Renal cortex interstitium (tissue), 15 donors: ENCODE measurements around the gene PRKACG. TPM values are rescaled to one million over a fixed set of nuclear protein-coding genes. Genes with fewer than 3 reads are reported as not detected.
"Not testable (repeated sequence)": the region's sequence is repeated elsewhere in the genome, so short reads cannot be mapped to it uniquely, and the experiment has no call there.

Experiments used
- DNase-seq, 11 donors: peaks; one replicate each; pipeline ENCODE4 v3.0.0-alpha.2; 2013; ENCODE audit warnings: low read depth in 9 of 11, low spot score in 4 of 11; ENCODE audit errors: extremely low read depth in 1 of 11
- long read RNA-seq, 16 experiments: transcript quantifications; one replicate each; lab custom pipeline, GENCODE V29; 2026
- polyA plus RNA-seq, 3 donors: library from polyadenylated mRNA; unstranded; fragments of 120-200 nt; gene quantifications; one replicate each; pipeline ENCODE4 v1.2.1, GENCODE V29; 2013; ENCODE audit not compliant: insufficient read length in 3 of 3

Gene PRKACG
- not detected for polyA plus RNA-seq
- long read RNA-seq, donor 1, partial matches to known transcripts: 0 of 1 reads
- long read RNA-seq, donor 1, other reads (novel, unspliced or antisense): 0 of 1 reads
- long read RNA-seq, donor 2: 0 reads
- long read RNA-seq, donor 3, partial matches to known transcripts: 75 of 92 reads
- long read RNA-seq, donor 3, other reads (novel, unspliced or antisense): 17 of 92 reads
- long read RNA-seq, donor 4, partial matches to known transcripts: 67 of 67 reads
- long read RNA-seq, donor 4, other reads (novel, unspliced or antisense): 0 of 67 reads
- long read RNA-seq, donor 5: 0 reads
- long read RNA-seq, donor 6: 0 reads
- long read RNA-seq, donor 7: 0 reads
- long read RNA-seq, donor 8: 0 reads
- long read RNA-seq, donor 9: 0 reads
- long read RNA-seq, donor 10: 0 reads
- long read RNA-seq, donor 11: 0 reads
- long read RNA-seq, donor 12: 0 reads
- long read RNA-seq, donor 13: 0 reads
- long read RNA-seq, donor 14: 0 reads
- long read RNA-seq, donor 15: 0 reads
- long read RNA-seq, donor 16: 0 reads

- DNase-seq: no peak
Measured at GRCh38 chr9:69014013-69014412, at the start of gene PRKACG. Gene PRKACG (minus strand): TSS chr9:69014113. CDS start chr9:69014092, 21 bp downstream.

GRCh38 chr9:69062195-69062594 is 48.3 kb upstream of the PRKACG start:
- no peak for DNase-seq

GRCh38 chr9:69060766-69061165 is 46.9 kb upstream of the PRKACG start:
- no peak for DNase-seq

- DNase-seq: no peak
Measured at GRCh38 chr9:69058101-69058500, 44.2 kb upstream of the PRKACG start.

GRCh38 chr9:69056191-69056815 is 42.4 kb upstream of the PRKACG start:
- DNase-seq: no peak

- no peak for DNase-seq
Measured at GRCh38 chr9:69054989-69055388, 41.1 kb upstream of the PRKACG start.

- DNase-seq: not testable (repeated sequence)
Measured at GRCh38 chr9:69050936-69051335, 37.0 kb upstream of the PRKACG start.

- DNase-seq: no peak
Measured at GRCh38 chr9:69049094-69049493, 35.2 kb upstream of the PRKACG start.

GRCh38 chr9:69047371-69047770 is 33.5 kb upstream of the PRKACG start:
- no peak for DNase-seq

GRCh38 chr9:69046723-69047122 is 32.8 kb upstream of the PRKACG start:
- DNase-seq: no peak

GRCh38 chr9:69045821-69046220 is 31.9 kb upstream of the PRKACG start:
- no peak for DNase-seq

GRCh38 chr9:69044240-69045219 is 30.6 kb upstream of the PRKACG start:
- peak in 1 of 11 donors; percentile 26 for DNase-seq

GRCh38 chr9:69040646-69041045 is 26.7 kb upstream of the PRKACG start:
- DNase-seq: no peak

- no peak for DNase-seq
Measured at GRCh38 chr9:69036799-69037198, 22.9 kb upstream of the PRKACG start.

GRCh38 chr9:69036309-69036708 is 22.4 kb upstream of the PRKACG start:
- DNase-seq: peak in 1 of 11 donors; percentile 28

GRCh38 chr9:69035438-69036308 is 21.8 kb upstream of the PRKACG start, which contains the start of gene FXN:
Gene FXN (plus strand): TSS chr9:69035752. CDS start chr9:69035783, 31 bp downstream.
- DNase-seq: peak; percentile 48 to 81 (median 70)

- no peak for DNase-seq
Measured at GRCh38 chr9:69034071-69034470, 20.2 kb upstream of the PRKACG start.
